ENCODE results near the gene FLT4. TPM values are rescaled to one million over a fixed set of nuclear protein-coding genes. Genes with fewer than 3 reads are reported as not detected.

Gene FLT4
- polyA plus RNA-seq, 10 donors: 5.6 to 11.7 (median 8.1) TPM

DNA sequence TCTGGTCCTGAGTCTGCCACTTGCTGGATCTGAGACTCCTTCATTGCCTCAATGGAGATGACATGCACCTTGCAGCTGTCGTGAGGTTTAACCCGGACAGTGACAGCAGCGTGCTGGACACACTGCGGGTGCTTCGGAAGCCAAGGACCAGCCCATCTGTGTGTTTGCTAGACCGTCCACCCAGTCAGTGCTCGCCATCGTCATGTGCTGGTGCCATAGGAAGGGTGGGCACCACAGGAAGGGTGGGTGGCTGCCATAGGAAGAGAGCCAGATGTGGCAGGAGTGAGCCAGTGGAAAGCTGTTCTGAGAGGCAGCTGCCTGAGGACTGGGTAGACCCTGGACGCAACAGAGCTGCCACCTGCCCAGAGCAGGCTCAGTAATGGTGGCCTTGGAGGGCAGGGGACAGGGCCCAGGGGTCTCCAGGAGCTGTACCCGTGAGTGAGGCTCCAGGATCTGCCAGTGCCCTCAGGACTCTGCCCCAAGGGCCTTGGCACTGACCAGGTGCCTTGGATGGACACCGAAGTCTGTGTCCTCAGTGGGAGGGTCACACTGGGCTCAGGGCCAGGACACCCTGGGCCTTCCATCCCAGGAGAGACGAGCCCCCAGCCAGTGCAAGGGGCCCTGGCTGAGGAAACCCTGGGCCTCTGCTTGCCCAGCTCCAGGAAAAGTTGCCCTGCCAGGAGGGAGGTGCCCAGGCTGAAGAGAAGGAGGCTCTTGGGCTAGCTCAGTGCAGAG lies 21.8 kb downstream of the FLT4 start:
- no peak for DNase-seq

DNA sequence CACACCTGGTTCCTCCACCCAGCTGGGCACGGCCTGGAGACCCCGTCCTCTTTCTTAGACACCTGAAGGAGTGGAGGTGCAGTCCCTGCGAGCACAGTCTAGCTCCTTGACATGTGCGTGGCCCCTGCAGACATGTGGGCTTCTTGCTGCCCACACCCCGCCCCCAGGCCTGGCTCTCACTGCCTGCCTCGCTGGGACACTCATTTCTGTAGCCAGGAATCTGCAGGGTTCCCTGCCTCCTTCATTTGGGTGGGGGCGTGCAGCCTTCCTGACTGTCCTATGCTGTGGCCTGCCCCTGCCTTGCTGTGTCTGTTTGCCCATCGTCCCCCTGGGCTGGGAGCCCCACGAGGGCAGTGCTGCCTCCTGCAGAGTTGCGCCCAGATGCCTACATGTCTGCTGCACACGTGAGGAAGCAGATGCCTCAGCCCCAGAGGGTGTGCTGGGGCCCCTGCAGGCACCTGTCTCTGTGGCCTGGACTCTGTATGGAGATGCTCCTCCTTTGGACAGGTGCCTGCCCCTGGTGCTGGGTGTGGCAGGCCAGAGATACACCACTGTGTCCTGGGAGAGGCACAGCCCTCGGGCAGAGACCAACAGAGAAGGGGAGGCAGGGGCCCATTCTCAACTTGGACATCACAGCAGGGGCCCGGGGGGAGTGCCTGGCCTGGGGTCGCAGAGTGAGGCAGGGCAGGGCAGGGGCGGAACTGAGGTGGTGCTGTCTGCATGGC lies 22.6 kb downstream of the FLT4 start:
- no peak for DNase-seq

- DNase-seq: no peak
These were observed 23.4 kb downstream of the FLT4 start for GRCh38 chr5:180625791-180626660.

GRCh38 chr5:180625125-180625790 lies 24.1 kb downstream of the FLT4 start:
- no peak for DNase-seq

DNA sequence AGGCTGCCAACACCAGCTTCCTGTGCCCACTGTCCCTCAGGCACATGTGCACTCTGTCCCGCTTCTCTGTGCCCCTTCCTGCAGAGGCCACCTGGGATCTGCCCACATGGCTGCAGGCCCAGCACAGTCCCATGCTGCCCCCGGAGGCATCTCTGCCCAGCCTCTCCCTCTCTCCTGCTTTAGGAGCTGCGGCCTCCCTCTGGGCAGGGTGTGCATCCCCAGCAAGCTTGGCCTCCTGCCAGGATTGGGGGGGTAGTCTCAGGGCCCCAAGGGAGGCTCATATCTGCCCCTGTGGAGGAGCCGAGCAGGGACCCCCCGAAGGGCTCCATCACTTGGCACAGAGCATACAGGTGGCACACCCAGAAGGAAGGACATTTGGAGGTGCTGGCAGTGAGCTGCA lies 24.8 kb downstream of the FLT4 start:
- DNase-seq: no peak

GRCh38 chr5:180623844-180624243 lies 25.6 kb downstream of the FLT4 start:
- no peak for DNase-seq

DNA sequence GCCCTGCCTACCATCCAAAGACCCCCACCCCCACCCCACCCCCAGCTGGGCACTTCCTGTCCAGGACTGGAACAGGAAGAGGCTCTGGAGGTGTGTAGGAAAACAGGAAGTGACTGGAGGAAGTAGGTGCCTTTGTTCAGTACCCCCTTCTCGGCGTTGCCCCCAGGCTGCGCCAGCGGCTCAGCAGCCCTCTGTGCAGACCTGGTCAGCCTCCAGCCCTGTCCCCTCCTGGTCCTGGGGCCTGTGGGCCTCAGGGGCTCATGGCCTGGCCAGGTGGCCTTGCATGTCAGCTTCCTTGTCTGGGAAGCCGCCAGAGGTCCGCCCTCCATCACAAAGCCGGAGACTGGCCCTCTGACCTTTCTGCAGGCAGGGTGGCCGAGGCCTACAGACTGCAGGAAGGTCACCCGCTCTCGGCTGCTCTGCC lies 26.0 kb downstream of the FLT4 start:
- no peak for DNase-seq

DNA sequence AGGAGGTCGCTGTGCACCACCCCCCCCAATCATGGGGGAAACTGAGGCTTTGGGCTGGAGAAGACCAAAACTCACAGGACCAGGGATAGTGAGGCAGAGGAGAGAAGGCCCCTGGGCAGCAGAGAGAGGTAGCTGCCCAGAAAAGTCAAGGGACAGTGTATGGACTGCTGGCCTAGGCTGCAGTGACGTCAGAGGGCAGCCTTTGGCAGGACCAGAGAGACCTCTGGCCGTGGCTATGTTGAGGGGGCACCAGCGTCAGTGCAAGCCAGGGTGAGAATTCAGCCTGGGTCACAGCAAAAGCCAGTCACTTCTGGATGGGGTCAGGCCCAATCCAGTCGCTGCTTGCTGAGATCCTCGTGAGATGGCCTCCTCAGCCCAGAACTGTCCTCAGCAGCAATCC lies 26.5 kb downstream of the FLT4 start:
- DNase-seq: no peak

DNA sequence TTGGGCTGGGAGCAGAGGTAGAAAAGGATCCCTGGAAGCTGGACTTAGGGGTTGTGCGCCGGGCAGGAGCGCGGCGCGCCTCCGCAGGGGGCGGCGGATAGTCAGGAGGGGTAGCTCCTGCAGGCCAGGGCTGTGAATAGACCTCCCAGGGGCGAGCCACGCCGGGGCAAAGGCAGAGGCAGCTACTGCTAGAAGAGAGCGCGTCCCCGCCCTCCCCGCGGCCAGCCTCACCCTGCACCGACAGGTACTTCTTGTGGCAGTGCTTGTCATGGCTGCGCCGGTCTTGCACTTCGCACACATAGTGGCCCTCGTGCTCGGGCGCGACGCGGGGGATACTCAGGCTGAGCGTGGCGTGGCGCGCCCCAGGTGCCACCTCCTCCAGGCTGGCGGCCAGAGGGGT lies 28.1 kb downstream of the FLT4 start:
- no peak for DNase-seq

GRCh38 chr5:180620014-180620413 lies 29.4 kb downstream of the FLT4 start:
- no peak for DNase-seq

- DNase-seq: no peak
These were observed 29.9 kb downstream of the FLT4 start for GRCh38 chr5:180619563-180619915.

DNA sequence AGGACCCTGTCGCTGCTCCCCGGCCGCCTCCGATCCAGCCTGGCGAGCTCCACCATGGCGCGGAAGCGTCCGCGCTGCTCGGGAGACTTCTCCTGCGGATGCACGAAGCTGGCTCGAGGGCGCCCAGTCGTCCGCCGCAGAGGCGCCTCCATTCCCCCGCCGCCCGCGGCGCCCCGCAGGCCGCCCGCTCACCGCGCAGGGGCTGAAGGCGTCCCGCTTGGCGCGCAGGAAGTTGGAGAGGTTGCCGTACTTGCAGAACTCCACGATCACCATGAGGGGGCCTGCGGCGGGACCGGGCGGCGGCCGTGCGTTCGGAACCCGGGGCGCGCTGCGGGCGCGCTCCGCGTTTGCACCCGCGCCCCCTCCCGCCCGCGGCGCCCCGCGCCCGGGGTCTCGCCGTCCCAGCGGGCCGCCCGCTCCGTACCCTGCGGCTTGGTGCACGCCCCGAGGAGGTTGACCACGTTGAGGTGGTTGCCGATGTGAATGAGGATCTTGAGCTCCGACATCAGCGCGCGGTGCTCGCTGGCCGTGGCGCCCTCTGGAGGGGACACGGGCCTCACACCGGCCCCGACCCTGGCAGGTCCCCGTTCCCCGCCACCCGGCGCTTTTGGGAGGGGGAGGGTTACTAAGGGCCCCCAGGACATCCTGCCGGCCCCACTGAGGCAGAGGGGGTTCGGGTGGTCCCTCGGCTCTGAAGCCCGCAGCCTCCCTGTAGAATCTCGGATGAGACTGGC lies 30.4 kb downstream of the FLT4 start:
- DNase-seq: peak; percentile 17 to 82 (median 49)

GRCh38 chr5:180618487-180618828 lies 30.9 kb downstream of the FLT4 start:
- DNase-seq: no peak

- no peak for DNase-seq
These were observed 35.6 kb downstream of the FLT4 start for GRCh38 chr5:180613814-180614188.

DNA sequence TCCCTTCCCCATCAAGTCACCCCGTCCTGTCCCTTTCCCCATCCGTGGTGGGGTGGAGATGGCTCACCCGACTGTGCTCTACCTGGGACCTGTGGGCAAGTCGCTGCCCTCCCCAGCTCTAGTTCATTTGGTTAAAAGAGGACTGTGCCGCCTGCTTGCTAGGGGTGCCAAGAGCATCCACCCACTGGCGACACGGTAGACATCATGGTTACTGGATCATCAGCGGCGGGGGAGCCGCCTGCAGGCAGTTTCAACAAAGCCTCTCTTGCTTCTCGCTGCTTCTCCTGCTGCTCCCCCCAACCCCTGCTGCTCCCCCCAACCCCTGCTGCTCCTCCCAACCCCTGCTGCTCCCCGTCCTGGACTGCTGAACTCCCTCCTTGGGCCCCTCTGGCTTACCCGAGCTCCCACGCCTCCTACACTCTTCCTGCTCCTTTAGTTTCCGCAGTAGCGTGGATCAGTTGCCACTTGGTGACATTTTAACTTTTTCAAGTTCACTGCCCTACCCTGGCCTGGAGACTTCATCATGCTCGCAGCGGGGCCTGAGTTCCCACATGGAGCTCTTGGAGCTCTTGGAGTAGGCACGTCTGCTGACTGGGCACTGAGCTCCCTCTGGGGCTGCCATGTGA lies 36.1 kb downstream of the FLT4 start:
- DNase-seq: no peak

DNA sequence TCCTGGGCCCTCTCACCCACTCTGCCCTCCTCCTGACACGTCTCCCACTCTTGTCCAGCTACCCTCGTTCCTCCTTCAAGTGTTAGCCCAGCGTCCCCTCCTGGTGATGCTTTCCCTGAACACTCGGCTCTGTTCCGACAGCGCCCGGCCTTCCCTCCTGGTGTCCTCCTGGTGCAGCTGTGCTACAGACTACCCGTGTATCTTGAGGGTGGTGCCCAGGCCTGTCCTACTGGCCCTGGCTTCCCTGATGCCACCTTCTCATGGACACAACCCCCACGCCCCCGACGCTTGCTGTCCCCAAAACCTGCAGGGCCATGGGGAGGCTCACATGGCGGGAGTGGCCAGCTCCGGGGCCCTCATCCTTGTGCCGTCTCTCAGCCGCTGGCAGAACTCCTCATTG lies 36.7 kb downstream of the FLT4 start:
- DNase-seq: no peak

DNA sequence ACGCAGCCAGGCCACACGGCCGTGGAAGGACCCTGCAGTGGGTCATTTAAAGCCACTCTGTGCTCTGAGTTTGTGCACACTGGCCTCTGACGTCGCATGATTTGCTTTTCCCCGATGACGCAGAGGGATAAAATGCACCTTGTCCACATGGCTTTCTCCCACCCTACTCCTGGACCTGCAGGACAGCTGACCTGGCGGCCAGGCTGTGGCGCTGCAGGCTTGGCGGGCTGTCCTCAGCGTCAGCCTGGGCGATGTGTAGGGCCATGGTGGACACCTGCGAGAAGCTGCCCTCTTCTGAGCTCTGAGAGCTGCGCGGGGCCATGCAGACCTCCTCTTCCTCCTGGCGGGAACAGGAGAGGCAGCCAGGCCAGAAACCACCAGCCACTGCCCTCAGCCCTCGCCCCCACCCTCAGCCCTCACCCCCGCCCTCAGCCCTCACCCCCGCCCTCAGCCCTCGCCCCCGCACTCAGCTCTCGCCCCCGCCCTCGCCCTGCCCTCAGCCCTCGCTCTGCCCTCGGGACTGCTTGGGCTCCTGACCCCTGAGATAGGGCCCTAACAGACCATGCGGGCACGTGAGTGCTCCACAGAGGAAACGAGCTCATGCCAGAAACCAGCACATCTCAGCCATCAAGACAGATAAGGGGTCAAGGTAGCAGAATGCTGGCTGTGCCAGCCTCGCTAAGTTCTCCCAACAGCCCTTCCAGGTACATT lies 38.1 kb downstream of the FLT4 start:
- DNase-seq: no peak

DNA sequence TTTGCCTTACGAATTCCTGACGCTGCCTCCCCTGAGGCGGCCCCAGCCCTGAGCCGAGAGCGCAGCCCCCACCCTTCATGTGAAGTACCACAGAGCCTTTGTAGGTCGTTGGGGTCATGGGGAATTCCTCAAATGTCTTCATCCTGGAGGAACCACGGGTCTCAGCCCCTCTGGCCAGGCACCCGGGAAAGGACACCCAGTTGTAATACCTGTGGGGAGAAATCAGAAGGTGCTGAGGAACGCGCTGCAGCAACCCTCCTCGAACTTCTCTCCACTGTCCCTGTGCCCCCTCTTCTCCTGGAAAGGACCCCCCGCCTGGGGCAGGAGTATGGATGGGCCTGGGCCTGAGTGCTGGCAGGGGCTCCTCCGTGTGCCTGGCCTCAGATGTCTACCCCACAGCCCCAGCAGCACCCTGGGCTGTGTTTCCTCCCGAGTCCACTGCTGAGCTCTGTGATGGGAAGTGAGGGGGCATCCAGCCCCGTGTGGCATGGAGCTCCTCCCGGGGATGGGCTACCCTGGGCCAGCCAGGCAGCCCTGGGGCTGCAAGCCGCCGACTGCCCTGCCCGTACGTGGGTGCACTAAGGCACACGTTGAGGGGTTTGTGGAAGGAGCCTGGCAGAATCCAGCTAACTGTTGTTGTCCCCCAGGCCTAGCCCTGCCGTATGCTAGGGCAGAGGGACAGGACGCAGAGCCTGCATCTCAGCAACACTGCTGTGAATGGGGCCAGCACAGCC lies 39.4 kb downstream of the FLT4 start:
- no peak for DNase-seq

- DNase-seq: no peak
These were observed 40.0 kb downstream of the FLT4 start for GRCh38 chr5:180609386-180609785.

All from muscle of back (tissue), 11 donors.